ENCODE results near the gene MEIOSIN.

Gene MEIOSIN

DNA sequence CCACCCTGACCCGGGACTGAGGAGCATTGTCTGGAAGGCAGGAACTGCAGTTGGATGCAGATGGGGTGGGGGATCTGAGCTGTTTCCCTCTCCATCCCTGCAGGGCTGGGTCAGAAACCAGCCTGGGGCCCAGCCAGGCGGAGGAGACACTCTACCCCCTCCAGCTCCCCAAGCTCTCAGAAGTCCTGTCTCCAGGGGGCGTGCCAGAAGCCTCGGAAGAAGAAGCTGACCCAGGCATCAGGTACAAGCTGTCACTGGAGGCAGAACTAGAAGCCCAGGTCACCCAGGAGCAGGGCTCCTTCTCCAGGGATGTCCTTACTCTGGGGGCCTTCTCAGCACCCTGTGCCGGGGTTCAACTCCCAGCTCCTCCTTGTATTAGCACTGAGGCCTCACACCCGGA is 20.3 kb downstream of the MEIOSIN start:
- no peak for DNase-seq (ENCODE audit: extremely low spot score)
- POLR2A ChIA-PET = no interaction called here
- TF ChIP-seq, protein P1, sequence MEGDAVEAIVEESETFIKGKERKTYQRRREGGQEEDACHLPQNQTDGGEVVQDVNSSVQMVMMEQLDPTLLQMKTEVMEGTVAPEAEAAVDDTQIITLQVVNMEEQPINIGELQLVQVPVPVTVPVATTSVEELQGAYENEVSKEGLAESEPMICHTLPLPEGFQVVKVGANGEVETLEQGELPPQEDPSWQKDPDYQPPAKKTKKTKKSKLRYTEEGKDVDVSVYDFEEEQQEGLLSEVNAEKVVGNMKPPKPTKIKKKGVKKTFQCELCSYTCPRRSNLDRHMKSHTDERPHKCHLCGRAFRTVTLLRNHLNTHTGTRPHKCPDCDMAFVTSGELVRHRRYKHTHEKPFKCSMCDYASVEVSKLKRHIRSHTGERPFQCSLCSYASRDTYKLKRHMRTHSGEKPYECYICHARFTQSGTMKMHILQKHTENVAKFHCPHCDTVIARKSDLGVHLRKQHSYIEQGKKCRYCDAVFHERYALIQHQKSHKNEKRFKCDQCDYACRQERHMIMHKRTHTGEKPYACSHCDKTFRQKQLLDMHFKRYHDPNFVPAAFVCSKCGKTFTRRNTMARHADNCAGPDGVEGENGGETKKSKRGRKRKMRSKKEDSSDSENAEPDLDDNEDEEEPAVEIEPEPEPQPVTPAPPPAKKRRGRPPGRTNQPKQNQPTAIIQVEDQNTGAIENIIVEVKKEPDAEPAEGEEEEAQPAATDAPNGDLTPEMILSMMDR (IDR thresholded peaks at IDR 0.05; ENCODE audit: control extremely low read depth, extremely low read depth, low read depth, missing control alignments) = peak; percentile 19
- CTCF ChIA-PET = interaction anchor here (1.0 to 4.5 kb wide), 4 partner anchors 15 to 63 kb away, joined by 3 to 30 read pairs (median 4); partner anchors contain the start of gene SIX5

DNA sequence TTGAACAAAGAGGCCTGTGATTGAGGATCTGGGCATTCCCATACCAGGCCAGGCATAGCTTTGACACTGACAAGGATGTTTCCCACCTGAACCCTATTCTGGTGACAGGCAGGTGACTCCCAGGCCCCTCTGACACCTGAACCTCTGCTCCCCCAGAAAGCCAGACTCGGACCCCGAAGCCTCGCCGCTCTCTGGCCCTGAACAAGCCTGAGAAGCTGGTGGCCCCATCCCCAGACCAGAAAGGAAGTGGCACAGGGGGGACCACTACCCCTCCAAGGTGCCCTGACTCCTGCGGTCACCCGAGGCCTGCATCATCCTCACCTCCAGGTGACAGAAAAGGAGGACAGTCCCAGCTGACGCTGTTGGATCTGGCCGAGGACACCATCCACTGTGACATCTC is 21.1 kb downstream of the MEIOSIN start:
- TF ChIP-seq, protein P1 (IDR thresholded peaks at IDR 0.05; ENCODE audit: control extremely low read depth, extremely low read depth, low read depth, missing control alignments) = no peak
- CTCF ChIA-PET = interaction anchor here (1.7 to 4.5 kb wide), 2 partner anchors 14 to 25 kb away, joined by 3 to 30 read pairs; partner anchors contain the start of gene SIX5
- DNase-seq (ENCODE audit: extremely low spot score) = no peak
- POLR2A ChIA-PET = no interaction called here

DNA sequence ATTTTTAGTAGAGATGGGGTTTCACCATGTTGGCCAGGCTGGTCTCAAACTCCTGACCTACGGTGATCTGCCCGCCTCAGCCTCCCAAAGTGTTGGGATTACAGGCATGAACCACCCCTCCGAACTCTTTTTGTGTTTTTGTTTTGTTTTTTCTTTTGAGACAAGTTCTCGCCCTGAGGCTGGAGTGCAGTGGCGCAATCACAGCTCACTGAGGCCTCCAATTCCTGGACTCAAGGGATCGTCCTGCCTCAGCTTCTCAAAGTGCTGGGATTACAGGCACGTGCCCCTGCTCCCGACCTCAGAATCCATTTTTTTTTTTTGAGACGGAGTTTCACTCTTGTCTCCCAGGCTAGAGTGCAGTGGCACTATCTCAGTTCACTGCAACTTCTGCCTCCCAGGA is 24.5 kb downstream of the MEIOSIN start:
- ChIA-PET CTCF (interaction anchor here (4.0 kb wide), 1 partner anchor 12 kb away, joined by 19 read pairs; the partner anchor contains the start of gene SIX5), POLR2A (interaction anchor here (1.0 kb wide), 1 partner anchor 11 kb away, joined by 9 read pairs; the partner anchor contains the start of gene SIX5)
- TF ChIP-seq, protein P1 (IDR thresholded peaks at IDR 0.05; ENCODE audit: control extremely low read depth, extremely low read depth, low read depth, missing control alignments) = no peak
- DNase-seq (ENCODE audit: extremely low spot score) = no peak

DNA sequence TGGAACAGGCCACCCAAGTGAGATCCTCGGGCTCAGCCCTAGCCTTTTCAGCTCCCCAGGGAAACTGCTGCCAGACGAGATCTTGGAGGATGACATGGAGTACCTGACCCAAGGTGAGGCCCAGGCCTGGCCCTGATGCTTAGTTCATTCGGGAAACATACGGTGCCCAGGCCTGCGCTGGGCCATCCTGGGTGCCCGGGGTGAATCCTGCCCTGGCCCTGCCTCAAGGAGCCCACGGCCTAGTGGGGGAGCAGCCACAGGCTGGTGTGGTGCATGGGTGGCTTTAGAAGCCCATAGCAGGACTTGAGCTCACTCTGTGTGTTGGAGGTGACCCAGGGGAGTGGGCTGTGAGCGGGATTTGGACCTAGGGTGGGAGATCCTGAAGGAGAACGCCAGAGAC is 25.7 kb downstream of the MEIOSIN start:
- DNase-seq (ENCODE audit: extremely low spot score) = no peak
- POLR2A ChIA-PET = no interaction called here
- CTCF ChIA-PET = interaction anchor here (0.9 to 4.0 kb wide), 2 partner anchors 10 to 20 kb away, joined by 3 to 19 read pairs; partner anchors contain the start of gene SIX5
- TF ChIP-seq, protein P1 (IDR thresholded peaks at IDR 0.05; ENCODE audit: control extremely low read depth, extremely low read depth, low read depth, missing control alignments) = no peak

DNA sequence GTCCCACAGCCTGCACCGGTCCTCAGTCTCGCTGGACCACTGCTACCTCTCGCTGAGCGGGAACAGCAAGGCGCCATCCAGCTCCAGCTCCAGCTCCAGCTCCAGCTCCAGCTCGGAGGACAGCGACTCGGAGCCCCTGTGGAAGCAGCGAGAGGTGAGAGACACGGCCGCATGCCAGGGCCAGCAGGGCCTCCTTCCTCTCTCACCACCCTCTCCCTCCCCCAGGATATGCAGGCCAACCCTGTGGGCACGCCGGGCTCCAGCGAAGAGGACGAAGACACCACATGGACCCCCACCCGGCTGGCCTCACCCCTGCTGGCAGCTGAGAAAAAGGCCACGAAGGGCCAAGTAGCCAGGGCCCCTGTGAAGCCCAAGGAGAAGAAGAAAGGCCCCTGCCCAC is 28.5 kb downstream of the MEIOSIN start:
- ChIA-PET POLR2A (no interaction called here), CTCF (interaction anchor here (1.1 to 2.8 kb wide), 3 partner anchors 17 to 56 kb away, joined by 3 to 9 read pairs (median 4); no protein-coding TSS in a partner anchor)
- TF ChIP-seq, protein P1 (IDR thresholded peaks at IDR 0.05; ENCODE audit: control extremely low read depth, extremely low read depth, low read depth, missing control alignments) = no peak
- DNase-seq (ENCODE audit: extremely low spot score) = no peak

DNA sequence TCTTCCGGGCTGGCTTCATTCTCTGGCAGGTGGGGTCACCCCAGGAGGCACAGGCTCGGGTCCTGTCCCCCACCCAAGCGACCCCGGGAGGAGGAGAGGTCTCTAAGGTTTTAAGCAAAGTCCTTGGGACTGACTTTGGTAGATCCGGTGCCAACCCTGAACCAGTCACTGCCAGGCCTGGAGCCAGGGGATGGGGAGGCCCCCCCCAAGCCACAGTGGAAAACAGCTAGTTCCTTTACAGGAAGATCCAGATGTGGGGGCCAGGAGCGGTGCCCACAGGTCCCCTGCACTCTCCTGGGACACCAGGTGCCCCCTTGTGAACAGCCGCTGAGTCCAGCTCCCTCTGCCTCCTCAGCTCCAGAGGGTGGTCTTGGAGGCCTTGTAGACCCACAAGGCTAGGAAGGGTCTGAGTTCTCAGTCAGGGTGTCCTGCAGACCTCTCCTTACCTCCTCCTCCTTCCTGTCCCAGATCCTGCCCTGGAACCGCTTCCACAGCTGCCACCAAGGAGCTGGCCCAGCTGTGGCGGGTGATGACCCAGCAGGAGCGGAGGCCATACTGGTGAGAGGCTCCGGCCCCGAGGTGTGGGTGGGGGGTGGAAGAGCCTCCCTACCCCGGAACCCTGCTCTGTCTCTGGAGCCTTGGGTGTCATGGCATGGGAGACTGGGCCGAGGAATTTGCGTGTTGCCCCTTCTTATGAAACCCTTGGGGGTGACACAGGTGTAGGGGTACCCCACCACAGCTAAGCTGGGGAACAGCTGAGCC is 29.8 kb downstream of the MEIOSIN start:
- ChIA-PET CTCF (interaction anchor here (1.8 to 2.8 kb wide), 2 partner anchors 16 to 54 kb away, joined by 4 to 9 read pairs; no protein-coding TSS in a partner anchor), POLR2A (no interaction called here)
- DNase-seq (ENCODE audit: extremely low spot score) = no peak
- TF ChIP-seq, protein P1 (IDR thresholded peaks at IDR 0.05; ENCODE audit: control extremely low read depth, extremely low read depth, low read depth, missing control alignments) = no peak
